BJ (cell line): ENCODE results near the gene ZNF189. TPM values are rescaled to one million over a fixed set of nuclear protein-coding genes. Genes with fewer than 3 reads are reported as not detected.

Source experiments
- CTCF ChIA-PET: fragments of 350-600 bp; formaldehyde crosslinking; extraction: SDS; loops from one replicate; lab custom pipeline; 2021; ENCODE audit warnings: antibody characterized with exemption, inconsistent platforms; lab: Yijun Ruan, JAX
- POLR2A ChIA-PET: fragments of 300-600 bp; sonication (Branson Sonifier 250); formaldehyde crosslinking; extraction: SDS; loops from one replicate; lab custom pipeline; 2021; ENCODE audit warnings: antibody characterized with exemption; lab: Charles Lee
- DNase-seq: peaks from one replicate; pipeline ENCODE4 v3.0.0-alpha.2; 2011; ENCODE audit warnings: low read depth
- H3K27me3 ChIP-seq: 2 replicates; pipeline ENCODE4 v1.6.0; 2011; ENCODE audit warnings: low read length; ENCODE audit not compliant: control insufficient read depth, insufficient read depth
- H3K36me3 ChIP-seq: 2 replicates; pipeline ENCODE4 v1.5.1; 2011; ENCODE audit warnings: low read length; ENCODE audit not compliant: control insufficient read depth, insufficient read depth
- H3K4me3 ChIP-seq: 2 replicates; pipeline ENCODE4 v1.5.1; 2011; ENCODE audit warnings: low read depth, mild to moderate bottlenecking, control low read depth, low read length
- polyA plus RNA-seq: library from polyadenylated mRNA; depleted of rRNA; stranded (reverse); fragments of >200 nt; gene quantifications from 2 replicates; pipeline ENCODE4 v1.2.3, GENCODE V29; 2011
- TF ChIP-seq, protein P1 (sequence below): IDR thresholded peaks from 2 replicates; pipeline ENCODE4 v1.5.1; 2011; ENCODE audit warnings: low read depth, mild to moderate bottlenecking, control low read depth, inconsistent platforms, low read length, moderate library complexity; ENCODE audit not compliant: insufficient read depth

ZNF189 gene
- polyA plus RNA-seq, 1 experiment, result 3.1 TPM

DNA sequence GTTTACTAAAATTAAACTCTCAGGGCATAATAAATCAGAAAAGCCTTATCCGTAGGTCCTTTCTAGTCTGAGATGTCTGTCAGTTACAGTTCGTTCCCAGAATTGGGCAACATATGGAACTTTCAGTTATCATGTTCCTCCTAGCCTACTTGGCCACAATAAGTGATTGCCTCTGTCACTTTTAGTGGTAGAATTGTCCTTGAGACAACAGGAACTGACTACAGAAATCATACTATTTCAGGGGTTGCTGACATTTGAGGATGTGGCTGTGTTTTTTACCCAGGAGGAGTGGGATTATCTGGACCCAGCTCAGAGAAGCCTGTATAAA, 956 bp downstream of the ZNF189 start:
- Histone ChIP-seq H3K36me3 (peaks cover 8% of the 10 kb centered on the region), H3K4me3 (peak overlapping the region; percentile 68), H3K27me3 (no peaks in the 10 kb centered on the region)
- TF ChIP-seq, protein P1, sequence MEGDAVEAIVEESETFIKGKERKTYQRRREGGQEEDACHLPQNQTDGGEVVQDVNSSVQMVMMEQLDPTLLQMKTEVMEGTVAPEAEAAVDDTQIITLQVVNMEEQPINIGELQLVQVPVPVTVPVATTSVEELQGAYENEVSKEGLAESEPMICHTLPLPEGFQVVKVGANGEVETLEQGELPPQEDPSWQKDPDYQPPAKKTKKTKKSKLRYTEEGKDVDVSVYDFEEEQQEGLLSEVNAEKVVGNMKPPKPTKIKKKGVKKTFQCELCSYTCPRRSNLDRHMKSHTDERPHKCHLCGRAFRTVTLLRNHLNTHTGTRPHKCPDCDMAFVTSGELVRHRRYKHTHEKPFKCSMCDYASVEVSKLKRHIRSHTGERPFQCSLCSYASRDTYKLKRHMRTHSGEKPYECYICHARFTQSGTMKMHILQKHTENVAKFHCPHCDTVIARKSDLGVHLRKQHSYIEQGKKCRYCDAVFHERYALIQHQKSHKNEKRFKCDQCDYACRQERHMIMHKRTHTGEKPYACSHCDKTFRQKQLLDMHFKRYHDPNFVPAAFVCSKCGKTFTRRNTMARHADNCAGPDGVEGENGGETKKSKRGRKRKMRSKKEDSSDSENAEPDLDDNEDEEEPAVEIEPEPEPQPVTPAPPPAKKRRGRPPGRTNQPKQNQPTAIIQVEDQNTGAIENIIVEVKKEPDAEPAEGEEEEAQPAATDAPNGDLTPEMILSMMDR, result no peak
- DNase-seq, result no peak
- CTCF ChIA-PET, result interaction anchor here (4.4 kb wide), 1 partner anchor 11 kb away, joined by 19 read pairs; no protein-coding TSS in a partner anchor
- POLR2A ChIA-PET, result no interaction called here

DNA sequence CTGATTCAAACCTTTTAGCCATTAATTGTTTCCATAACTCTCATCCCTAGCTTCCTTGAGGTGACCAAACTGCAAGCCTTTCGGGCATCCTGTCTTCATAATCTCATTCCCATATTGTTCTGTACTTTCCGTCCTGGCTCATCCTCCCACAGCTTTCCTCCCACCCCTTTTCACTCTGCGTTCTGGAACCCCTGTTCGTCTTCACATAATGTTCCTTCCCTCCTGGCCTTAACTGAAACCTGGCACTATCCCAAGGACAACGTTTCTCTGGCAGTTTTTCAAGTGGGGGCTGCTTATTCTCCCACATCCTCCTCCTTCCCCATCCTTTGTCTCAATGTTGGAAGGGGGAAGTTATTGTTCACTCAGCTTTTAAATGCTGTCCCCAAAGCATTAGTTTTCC, 1.5 kb downstream of the ZNF189 start:
- TF ChIP-seq, protein P1, result no peak
- H3K4me3 ChIP-seq, result peak overlapping the region; percentile 7; the same call in 1 of the 2 replicates
- DNase-seq, result no peak
- H3K27me3 ChIP-seq, result no peaks in the 10 kb centered on the region
- ChIA-PET POLR2A (no interaction called here), CTCF (interaction anchor here (4.4 kb wide), 1 partner anchor 12 kb away, joined by 19 read pairs; no protein-coding TSS in a partner anchor)
- peaks cover 8% of the 10 kb centered on the region for H3K36me3 ChIP-seq

DNA sequence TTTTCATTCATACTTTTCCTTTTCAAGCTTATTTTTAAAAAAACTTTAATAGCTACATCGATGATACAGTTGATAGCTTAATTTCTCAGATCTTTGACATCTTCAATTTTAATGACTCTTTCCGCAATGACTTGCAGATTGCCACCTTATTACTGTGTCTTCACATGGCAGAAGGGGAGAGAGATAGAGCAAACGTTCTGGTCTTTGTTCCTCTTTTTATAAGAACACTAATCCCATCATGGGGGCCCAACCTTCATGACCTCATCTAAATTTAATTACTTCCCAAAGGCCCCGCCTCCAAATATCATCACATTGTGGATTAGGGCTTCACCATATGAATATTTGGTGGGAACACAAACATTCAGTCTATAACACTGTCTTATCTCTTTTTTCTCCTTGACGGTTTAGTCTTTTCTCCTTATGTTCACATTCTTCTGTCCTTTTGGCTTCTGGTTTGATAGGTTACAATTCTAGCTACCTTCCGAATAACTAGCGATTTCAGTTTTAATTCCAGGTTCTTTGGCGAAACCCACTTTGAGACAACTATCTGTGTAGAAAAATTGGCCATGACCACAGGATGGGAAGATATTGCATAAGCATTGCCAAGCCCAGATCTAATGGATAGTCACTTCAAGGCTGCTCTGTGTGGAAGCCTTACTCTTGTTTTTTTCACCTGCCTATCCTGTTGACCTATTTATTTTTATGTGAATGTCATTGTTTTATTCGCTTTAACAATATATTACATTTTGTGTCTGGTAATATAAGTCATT, 5.0 kb downstream of the ZNF189 start:
- CTCF ChIA-PET, result interaction anchor here (1.2 kb wide), 1 partner anchor 45 kb away, joined by 4 read pairs; no protein-coding TSS in a partner anchor
- TF ChIP-seq, protein P1, result no peak
- Histone ChIP-seq H3K4me3 (no peak overlapping the region), H3K27me3 (no peaks in the 10 kb centered on the region), H3K36me3 (peaks cover 18% of the 10 kb centered on the region)
- POLR2A ChIA-PET, result no interaction called here
- DNase-seq, result no peak

DNA sequence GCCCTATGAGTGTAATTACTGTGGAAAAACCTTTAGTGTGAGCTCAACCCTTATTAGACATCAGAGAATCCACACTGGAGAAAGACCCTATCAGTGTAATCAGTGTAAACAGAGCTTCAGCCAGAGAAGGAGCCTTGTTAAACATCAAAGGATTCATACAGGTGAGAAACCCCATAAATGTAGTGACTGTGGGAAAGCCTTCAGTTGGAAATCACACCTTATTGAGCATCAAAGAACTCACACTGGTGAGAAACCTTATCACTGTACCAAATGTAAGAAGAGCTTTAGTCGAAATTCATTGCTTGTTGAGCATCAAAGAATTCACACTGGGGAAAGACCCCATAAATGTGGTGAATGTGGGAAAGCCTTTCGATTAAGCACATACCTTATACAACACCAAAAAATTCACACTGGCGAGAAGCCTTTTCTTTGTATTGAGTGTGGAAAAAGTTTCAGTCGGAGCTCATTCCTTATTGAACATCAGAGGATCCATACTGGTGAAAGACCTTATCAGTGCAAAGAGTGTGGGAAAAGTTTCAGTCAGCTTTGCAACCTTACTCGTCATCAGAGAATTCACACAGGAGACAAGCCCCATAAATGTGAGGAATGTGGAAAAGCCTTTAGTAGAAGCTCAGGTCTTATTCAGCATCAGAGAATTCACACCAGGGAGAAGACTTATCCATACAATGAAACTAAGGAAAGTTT, 9.9 kb downstream of the ZNF189 start:
- TF ChIP-seq, protein P1, result no peak
- DNase-seq, result no peak
- ChIA-PET POLR2A (no interaction called here), CTCF (interaction anchor here (0.6 kb wide), 2 partner anchors 26 to 158 kb away, joined by 3 read pairs; no protein-coding TSS in a partner anchor)
- Histone ChIP-seq H3K36me3 (peaks cover 11% of the 10 kb centered on the region), H3K27me3 (no peaks in the 10 kb centered on the region), H3K4me3 (no peak overlapping the region)

DNA sequence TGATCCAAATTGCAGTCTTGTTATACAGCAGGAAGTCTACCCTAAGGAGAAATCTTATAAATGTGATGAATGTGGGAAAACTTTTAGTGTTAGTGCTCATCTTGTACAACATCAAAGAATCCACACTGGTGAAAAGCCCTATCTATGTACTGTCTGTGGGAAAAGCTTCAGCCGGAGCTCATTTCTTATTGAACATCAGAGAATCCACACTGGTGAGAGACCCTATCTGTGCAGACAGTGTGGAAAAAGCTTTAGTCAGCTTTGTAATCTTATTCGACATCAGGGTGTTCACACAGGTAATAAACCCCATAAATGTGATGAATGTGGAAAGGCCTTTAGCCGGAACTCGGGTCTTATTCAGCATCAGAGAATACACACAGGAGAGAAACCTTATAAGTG, 10.4 kb downstream of the ZNF189 start:
- TF ChIP-seq, protein P1, result no peak
- ChIA-PET CTCF (interaction anchor here (0.6 kb wide), 1 partner anchor 157 kb away, joined by 3 read pairs; no protein-coding TSS in a partner anchor), POLR2A (no interaction called here)
- no peaks in the 10 kb centered on the region for H3K27me3 ChIP-seq
- H3K36me3 ChIP-seq, result peaks cover 11% of the 10 kb centered on the region
- no peak for DNase-seq
- no peak overlapping the region for H3K4me3 ChIP-seq
